ENCODE results near the gene HIRA. TPM values are rescaled to one million over a fixed set of nuclear protein-coding genes. Genes with fewer than 3 reads are reported as not detected.

HIRA gene
- total and polyA plus RNA-seq, 2 of the 8 experiments (the other 6 are each of a cell fraction or from before 2014, with no cell fraction given), result 34.9 to 67.2 TPM

DNA sequence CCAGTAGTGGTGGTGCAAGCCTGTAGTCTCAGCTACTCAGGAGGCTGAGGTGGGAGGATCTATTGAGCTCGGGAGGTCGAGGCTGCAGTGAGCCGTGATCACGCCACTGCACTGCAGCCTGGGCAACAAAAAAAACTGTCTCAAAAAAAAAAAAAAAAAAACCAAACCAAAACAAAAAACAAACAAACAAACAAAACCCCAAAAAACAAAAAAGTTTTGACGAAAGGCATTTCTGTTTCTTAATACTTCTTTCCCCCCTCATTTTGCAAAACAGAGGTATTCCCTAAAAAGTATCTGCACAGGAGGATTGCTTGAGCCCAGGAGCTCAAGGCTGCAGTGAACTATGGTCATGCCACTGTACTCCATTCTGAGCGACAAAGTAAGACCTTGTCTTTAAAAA is 11.2 kb downstream of the HIRA start (continued):
- TF ChIP-seq EGR1 (IDR thresholded peaks at IDR 0.05; ENCODE audit: borderline replicate concordance, low read depth, low read length) (no peak), SRF (IDR thresholded peaks at IDR 0.05; ENCODE audit: low read depth, low read length) (no peak)
